ENCODE results near the gene ANKRD28. TPM values are rescaled to one million over a fixed set of nuclear protein-coding genes. Genes with fewer than 3 reads are reported as not detected.

Gene ANKRD28
- total and polyA plus RNA-seq, 9 of the 15 experiments (the other 6 are each of a cell fraction or from before 2014, with no cell fraction given) = 11.7 to 66.0 (median 36.7) TPM

- TF ChIP-seq, protein P1, sequence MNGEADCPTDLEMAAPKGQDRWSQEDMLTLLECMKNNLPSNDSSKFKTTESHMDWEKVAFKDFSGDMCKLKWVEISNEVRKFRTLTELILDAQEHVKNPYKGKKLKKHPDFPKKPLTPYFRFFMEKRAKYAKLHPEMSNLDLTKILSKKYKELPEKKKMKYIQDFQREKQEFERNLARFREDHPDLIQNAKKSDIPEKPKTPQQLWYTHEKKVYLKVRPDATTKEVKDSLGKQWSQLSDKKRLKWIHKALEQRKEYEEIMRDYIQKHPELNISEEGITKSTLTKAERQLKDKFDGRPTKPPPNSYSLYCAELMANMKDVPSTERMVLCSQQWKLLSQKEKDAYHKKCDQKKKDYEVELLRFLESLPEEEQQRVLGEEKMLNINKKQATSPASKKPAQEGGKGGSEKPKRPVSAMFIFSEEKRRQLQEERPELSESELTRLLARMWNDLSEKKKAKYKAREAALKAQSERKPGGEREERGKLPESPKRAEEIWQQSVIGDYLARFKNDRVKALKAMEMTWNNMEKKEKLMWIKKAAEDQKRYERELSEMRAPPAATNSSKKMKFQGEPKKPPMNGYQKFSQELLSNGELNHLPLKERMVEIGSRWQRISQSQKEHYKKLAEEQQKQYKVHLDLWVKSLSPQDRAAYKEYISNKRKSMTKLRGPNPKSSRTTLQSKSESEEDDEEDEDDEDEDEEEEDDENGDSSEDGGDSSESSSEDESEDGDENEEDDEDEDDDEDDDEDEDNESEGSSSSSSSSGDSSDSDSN (IDR thresholded peaks at IDR 0.05; ENCODE audit: borderline replicate concordance in 1 of 2, low read depth in 2 of 2, low read length in 2 of 2) = no peak
- TF ChIP-seq BHLHE40 (IDR thresholded peaks at IDR 0.05; ENCODE audit: low read length) = no peak
- TF ChIP-seq, protein P2, sequence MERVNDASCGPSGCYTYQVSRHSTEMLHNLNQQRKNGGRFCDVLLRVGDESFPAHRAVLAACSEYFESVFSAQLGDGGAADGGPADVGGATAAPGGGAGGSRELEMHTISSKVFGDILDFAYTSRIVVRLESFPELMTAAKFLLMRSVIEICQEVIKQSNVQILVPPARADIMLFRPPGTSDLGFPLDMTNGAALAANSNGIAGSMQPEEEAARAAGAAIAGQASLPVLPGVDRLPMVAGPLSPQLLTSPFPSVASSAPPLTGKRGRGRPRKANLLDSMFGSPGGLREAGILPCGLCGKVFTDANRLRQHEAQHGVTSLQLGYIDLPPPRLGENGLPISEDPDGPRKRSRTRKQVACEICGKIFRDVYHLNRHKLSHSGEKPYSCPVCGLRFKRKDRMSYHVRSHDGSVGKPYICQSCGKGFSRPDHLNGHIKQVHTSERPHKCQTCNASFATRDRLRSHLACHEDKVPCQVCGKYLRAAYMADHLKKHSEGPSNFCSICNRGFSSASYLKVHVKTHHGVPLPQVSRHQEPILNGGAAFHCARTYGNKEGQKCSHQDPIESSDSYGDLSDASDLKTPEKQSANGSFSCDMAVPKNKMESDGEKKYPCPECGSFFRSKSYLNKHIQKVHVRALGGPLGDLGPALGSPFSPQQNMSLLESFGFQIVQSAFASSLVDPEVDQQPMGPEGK (CRISPR knock-in tag; IDR thresholded peaks at IDR 0.05; ENCODE audit: borderline replicate concordance) = no peak
These were observed 86.5 kb downstream of the ANKRD28 start (continued) for GRCh38 chr3:15711281-15711680.

DNA sequence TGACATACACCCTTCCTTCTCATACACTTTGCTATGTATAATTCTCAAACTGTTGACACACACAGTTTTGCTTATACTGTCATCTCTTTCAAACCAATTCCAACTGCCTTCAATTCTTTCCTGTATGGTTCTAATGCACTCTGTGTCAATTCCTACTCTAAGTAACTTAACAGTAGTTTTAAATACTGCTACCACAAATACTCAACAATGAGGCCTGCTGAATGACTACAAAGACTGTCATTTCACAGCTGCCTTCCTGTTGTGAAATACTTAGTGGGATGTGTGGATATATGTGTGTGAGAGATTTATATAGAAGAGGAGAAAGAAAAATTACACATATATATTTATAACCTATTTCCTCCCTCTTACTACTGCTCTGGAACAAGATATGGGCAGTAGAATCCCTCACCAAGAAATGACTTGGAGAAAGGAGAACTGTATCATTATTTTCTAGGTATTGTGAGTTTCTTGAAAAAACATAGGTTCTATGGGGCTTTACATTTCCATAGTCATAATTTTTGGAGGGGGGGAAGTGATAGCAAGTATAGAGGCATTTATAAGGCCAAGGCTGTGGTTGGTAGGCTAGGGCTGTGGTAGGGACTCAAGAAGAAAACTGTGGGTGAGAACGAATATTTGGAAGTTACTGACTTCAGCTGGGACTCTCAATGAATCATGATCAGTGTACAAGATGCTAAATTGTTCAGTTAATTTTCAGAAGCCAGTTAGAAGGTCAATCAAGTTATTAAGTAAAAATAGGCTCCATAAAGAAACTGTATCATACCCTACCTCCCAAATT lies 88.7 kb downstream of the ANKRD28 start:
- TF ChIP-seq ELF1 (tag; IDR thresholded peaks at IDR 0.05) (no peak), CEBPB (tag; IDR thresholded peaks at IDR 0.05) (peak; percentile 40; the same call in 1 of the 2 replicates)
- Histone ChIP-seq H3K36me3 (ENCODE audit: control insufficient read depth, insufficient read depth, low read length) (peaks cover 57% of the 10 kb centered on the region), H3K9ac (ENCODE audit: insufficient read depth in 1 of 2, low read depth in 2 of 2, low read length in 2 of 2) (no peak overlapping the region), H3K4me3 (no peak overlapping the region), H3K9me1 (ENCODE audit: control insufficient read depth, insufficient read depth, low read length) (no peaks in the 10 kb centered on the region), H3K27ac (ENCODE audit: extremely low read depth, low read depth, low read length) (no peak overlapping the region), H3K4me1 (replicated peaks in 1 of 2; ENCODE audit: control insufficient read depth in 2 of 2, insufficient read depth in 2 of 2, low read length in 2 of 2) (no peaks in the 10 kb centered on the region), H4K20me1 (replicated peaks; ENCODE audit: control insufficient read depth, insufficient read depth, low read length) (no peaks in the 10 kb centered on the region), H2AFZ (ENCODE audit: low read depth, low read length) (no peak overlapping the region), H3K9me3 (replicated peaks; ENCODE audit: control insufficient read depth, insufficient read depth, low read depth, low read length) (no peaks in the 10 kb centered on the region), H3K79me2 (ENCODE audit: control insufficient read depth, insufficient read depth, low read length) (no peaks in the 10 kb centered on the region), H3K27me3 (ENCODE audit: control insufficient read depth in 2 of 2, insufficient read depth in 2 of 2, low read length in 2 of 2) (no peaks in the 10 kb centered on the region), H3K4me2 (ENCODE audit: insufficient read depth, low read length) (no peak overlapping the region)
- BruUV-seq (replicated peaks) = no TSS peak
- in situ Hi-C loops (cut with MboI) (no loop called here), intact Hi-C loops (cut with micrococcal nuclease) (no loop called here)
- no peak for ATAC-seq
- ChIA-PET CTCF (ENCODE audit: low intra/inter-chr PET ratio) (no interaction called here), POLR2A (no interaction called here)
- 86% methylated on average over 1 of the region's 1 CpG for WGBS (ENCODE audit: insufficient coverage, low coverage, missing lambda C conversion rate)
- peak; percentile 11 for FAIRE-seq
- DNase-seq (ENCODE audit: extremely low read depth in 1 of 4, low spot score in 3 of 4) = no peak

All from K562 (cell line).